GM12878 (cell line): Measurements from ENCODE around the gene OLFML2A. TPM values are rescaled to one million over a fixed set of nuclear protein-coding genes. Genes with fewer than 3 reads are reported as not detected.

Experiments
- ATAC-seq: fragments of 200-7000 bp; cut with Tn5 transposase; 3 replicates; pipeline ENCODE4 v1.9.1; 2020; ENCODE audit warnings: mild to moderate bottlenecking, moderate library complexity
- BruUV-seq: library from RNA; stranded (reverse); fragments of 400-500 nt; replicated peaks from 2 replicates; lab custom pipeline; 2021; lab: Mats Ljungman, UMichigan
- CTCF ChIA-PET: fragments of 300-600 bp; sonication (Branson Sonifier 250); formaldehyde crosslinking; extraction: SDS; loops from one replicate; lab custom pipeline; 2021; ENCODE audit warnings: inconsistent platforms; lab: Yijun Ruan, JAX
- POLR2A ChIA-PET: fragments of 350-600 bp; formaldehyde crosslinking; extraction: SDS; loops from one replicate; lab custom pipeline; 2021; ENCODE audit warnings: inconsistent platforms; lab: Charles Lee
- RAD21 ChIA-PET: fragments of 300-600 bp; sonication (Branson Sonifier 250); formaldehyde crosslinking; loops from one replicate; lab custom pipeline; 2023; ENCODE audit warnings: antibody characterized with exemption; ENCODE audit not compliant: unreplicated experiment; lab: Charles Lee
- SMC1A ChIA-PET: fragments of 300-600 bp; sonication (Branson Sonifier 250); formaldehyde crosslinking; loops from one replicate; lab custom pipeline; 2023; ENCODE audit not compliant: unreplicated experiment, uncharacterized antibody; lab: Charles Lee
- DNase-seq: peaks from one replicate; pipeline ENCODE4 v3.0.0-alpha.2; 2011; ENCODE audit warnings: low read depth, low spot score
- FAIRE-seq: peaks from 3 replicates; lab custom pipeline; 2011; peaks lifted over from hg19 to GRCh38; lab: Jason Lieb, UNC
- H2AFZ ChIP-seq: 2 replicates; pipeline ENCODE4 v1.6.0; 2011; ENCODE audit warnings: low read depth, low read length, control low read depth; ENCODE audit not compliant: control insufficient read depth
- H3K27ac ChIP-seq: 2 replicates; pipeline ENCODE4 v1.5.1; 2011; ENCODE audit warnings: control low read depth; ENCODE audit not compliant: control insufficient read depth, insufficient read depth
- H3K27me3 ChIP-seq, 2 experiments: replicated peaks in 1 of 2; 2 replicates each; pipeline versions ENCODE4 v1.6.0 to v1.6.1; 2011; ENCODE audit warnings: low read length in 1 of 2; ENCODE audit not compliant: control insufficient read depth in 2 of 2, insufficient read depth in 2 of 2
- H3K36me3 ChIP-seq, 2 experiments: 2 replicates each; pipeline ENCODE4 v1.5.1; 2011; ENCODE audit warnings: low read length in 1 of 2; ENCODE audit not compliant: control insufficient read depth in 2 of 2, insufficient read depth in 2 of 2
- H3K4me1 ChIP-seq: 2 replicates; pipeline ENCODE4 v1.6.1; 2011; ENCODE audit warnings: mild to moderate bottlenecking, low read length, moderate library complexity, mixed read lengths; ENCODE audit not compliant: control insufficient read depth, insufficient read depth
- H3K4me2 ChIP-seq: 2 replicates; pipeline ENCODE4 v1.6.0; 2011; ENCODE audit warnings: control low read depth; ENCODE audit not compliant: control insufficient read depth, insufficient read depth
- H3K4me3 ChIP-seq: fragments of 200-600 bp; sonication (generic); 2 replicates; pipeline ENCODE4 v1.5.1; 2016
- H3K79me2 ChIP-seq: 2 replicates; pipeline ENCODE4 v1.6.0; 2011; ENCODE audit warnings: low read length; ENCODE audit not compliant: control insufficient read depth, insufficient read depth
- H3K9ac ChIP-seq: 2 replicates; pipeline ENCODE4 v1.8.0; 2011; ENCODE audit warnings: low read length, control low read depth, mixed read lengths; ENCODE audit not compliant: control insufficient read depth, insufficient read depth
- H3K9me3 ChIP-seq: replicated peaks from 3 replicates; pipeline ENCODE4 v1.5.1; 2011; ENCODE audit warnings: mild to moderate bottlenecking, low read length; ENCODE audit not compliant: control insufficient read depth, insufficient read depth
- H4K20me1 ChIP-seq: 2 replicates; pipeline ENCODE4 v1.6.0; 2011; ENCODE audit not compliant: control insufficient read depth, insufficient read depth
- BCL11A ChIP-seq: IDR thresholded peaks from 2 replicates; pipeline ENCODE4 v1.6.1; 2011; ENCODE audit warnings: low read depth, low read length
- FOXK2 ChIP-seq: fragments of 450-650 bp; IDR thresholded peaks from 2 replicates; pipeline ENCODE4 v1.6.1; 2017; ENCODE audit warnings: mild to moderate bottlenecking, moderate library complexity
- HDAC6 ChIP-seq: fragments of 200-600 bp; sonication (generic); IDR thresholded peaks from one replicate; pipeline ENCODE4 v1.8.0; 2017; ENCODE audit warnings: antibody characterized with exemption; ENCODE audit not compliant: unreplicated experiment
- NBN ChIP-seq: fragments of 450-650 bp; IDR thresholded peaks from 2 replicates; pipeline ENCODE4 v1.6.1; 2016
- NFYB ChIP-seq: IDR thresholded peaks from 2 replicates; pipeline ENCODE4 v1.6.1; 2011; ENCODE audit warnings: low read depth, mild to moderate bottlenecking, low read length, improper control_type of control experiment, moderate library complexity; ENCODE audit not compliant: insufficient read depth
- POLR2AphosphoS5 ChIP-seq: IDR thresholded peaks from 2 replicates; pipeline ENCODE4 v1.6.1; 2011; ENCODE audit warnings: mild to moderate bottlenecking, low read length, inconsistent platforms
- RCOR1 ChIP-seq: conservative IDR thresholded peaks from 2 replicates; pipeline ENCODE4 v1.6.1; 2012; ENCODE audit warnings: low read depth, low read length, improper control_type of control experiment
- SREBF1 ChIP-seq: IDR thresholded peaks from 2 replicates; pipeline ENCODE4 v1.6.1; 2012; ENCODE audit warnings: mild to moderate bottlenecking, low read length
- WRNIP1 ChIP-seq: IDR thresholded peaks from 2 replicates; pipeline ENCODE4 v1.6.1; 2011; ENCODE audit warnings: low read depth, low read length, improper control_type of control experiment, borderline replicate concordance
- ZBED1 ChIP-seq: IDR thresholded peaks from 2 replicates; pipeline ENCODE4 v1.6.1; 2016; ENCODE audit warnings: borderline replicate concordance
- WGBS: methylation state at CpG from one replicate; pipeline ENCODE4 v1.1.6; 2016; ENCODE audit warnings: low lambda C conversion rate; ENCODE audit not compliant: insufficient replicate concordance, insufficient coverage; ENCODE audit errors: missing lambda C conversion rate; 5-methylcytosine and 5-hydroxymethylcytosine counted together
- in situ Hi-C: fragments of 300-500 bp; cut with MboI; formaldehyde crosslinking; loops from 9 replicates; pipeline ENCODE4 v1.14.3; 2018; ENCODE audit warnings: mixed read lengths
- intact Hi-C: fragments of 100-400 bp; cut with micrococcal nuclease; formaldehyde crosslinking; loops from one replicate; pipeline ENCODE4 v1.14.2; 2022; ENCODE audit not compliant: unreplicated experiment
- polyA plus RNA-seq, 11 experiments: library from polyadenylated mRNA; depleted of rRNA in 4 of 11; unstranded in 6 of 11; stranded (reverse) in 5 of 11; fragments of >200 nt; fragmentation: Nextera tagmentation in 4 of 11; fragmentation: Illumina TruSeq in 1 of 11; extraction: Ambion mirVana in 4 of 11; extraction: Trizol in 1 of 11; gene quantifications; 1 replicate in 1 of 11; 2 replicates in 10 of 11; pipeline versions ENCODE4 v1.2.1 to v1.2.3, GENCODE V29; 2011 to 2016; ENCODE audit warnings: inconsistent platforms in 2 of 11, missing spikeins in 2 of 11, low read depth in 1 of 11
- total RNA-seq, 4 experiments: library from RNA; depleted of rRNA in 3 of 4; stranded (reverse); fragments of >200 nt in 3 of 4; fragmentation: Illumina TruSeq in 1 of 4; extraction: Trizol in 1 of 4; gene quantifications; 2 replicates each; pipeline versions ENCODE4 v1.2.1 to v1.2.3, GENCODE V29; 2013 to 2021
- TF ChIP-seq, protein P1 (sequence below): fragments of 450-650 bp; conservative IDR thresholded peaks from 2 replicates; pipeline ENCODE4 v1.6.1; 2017; ENCODE audit warnings: mild to moderate bottlenecking, moderate library complexity
- TF ChIP-seq, protein P2 (sequence below): IDR thresholded peaks from 2 replicates; pipeline ENCODE4 v1.6.1; 2012; ENCODE audit warnings: improper control_type of control experiment, low read depth, low read length; ENCODE audit not compliant: insufficient replicate concordance
- TF ChIP-seq, protein P3 (sequence below): fragments of 450-650 bp; IDR thresholded peaks from 2 replicates; pipeline ENCODE4 v1.6.1; 2016; ENCODE audit warnings: mild to moderate bottlenecking
- TF ChIP-seq, protein P4 (sequence below): IDR thresholded peaks from 2 replicates; pipeline ENCODE4 v1.6.1; 2011; ENCODE audit warnings: low read depth, mild to moderate bottlenecking, low read length, moderate library complexity, borderline replicate concordance; ENCODE audit errors: extremely low read depth
- TF ChIP-seq, protein P5 (sequence below): IDR thresholded peaks from 2 replicates; pipeline ENCODE4 v1.6.1; 2011; ENCODE audit warnings: borderline replicate concordance, low read depth, mild to moderate bottlenecking, moderate library complexity, mixed read lengths, low read length; ENCODE audit not compliant: insufficient read depth; ENCODE audit errors: extremely low read length

OLFML2A gene
- total and polyA plus RNA-seq, 10 of the 15 experiments (the other 5 are each of a cell fraction or from before 2014, with no cell fraction given) = 0.02 to 0.13 (median 0.10) TPM; not detected in 4

DNA sequence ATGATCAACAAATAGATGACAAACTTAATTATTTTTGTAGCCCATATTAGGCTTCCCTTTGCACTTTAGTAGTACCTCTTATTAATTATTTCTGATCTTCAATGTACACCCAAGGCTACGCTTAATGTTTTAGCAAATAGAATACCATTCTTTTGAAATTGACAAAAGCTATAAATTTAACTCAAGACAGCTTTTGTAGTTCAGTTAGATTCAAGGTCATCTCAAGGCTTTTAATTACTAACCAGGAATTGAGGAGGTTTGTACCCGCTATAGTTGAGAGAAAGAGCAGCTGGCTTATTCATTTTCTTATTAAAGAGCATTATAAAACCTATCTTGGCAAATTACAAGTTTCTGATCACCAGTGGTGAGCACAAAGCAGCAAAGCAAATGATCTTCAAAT is 20.9 kb upstream of the OLFML2A start:
- H3K36me3 ChIP-seq = no peaks in the 10 kb centered on the region
- SMC1A ChIA-PET = interaction anchor here (1.0 to 1.1 kb wide), 2 partner anchors 12 to 42 kb away, joined by 3 to 4 read pairs; no protein-coding TSS in a partner anchor
- in situ Hi-C loops (no loop called here), intact Hi-C loops (no loop called here)
- H3K4me3 ChIP-seq = no peak overlapping the region
- 100% methylated on average over 2 of the region's 2 CpGs for WGBS
- BruUV-seq = no TSS peak
- H4K20me1 ChIP-seq = no peaks in the 10 kb centered on the region
- H3K4me1 ChIP-seq = peaks cover 14% of the 10 kb centered on the region
- RAD21 ChIA-PET = interaction anchor here (1.5 kb wide), 1 partner anchor 13 kb away, joined by 5 read pairs; no protein-coding TSS in a partner anchor
- CTCF ChIA-PET = interaction anchor here (0.9 to 13.9 kb wide), 5 partner anchors 10 to 148 kb away, joined by 3 to 181 read pairs (median 9); no protein-coding TSS in a partner anchor
- DNase-seq = no peak
- H2AFZ ChIP-seq = no peak overlapping the region
- no peak for ATAC-seq
- no peak overlapping the region for H3K4me2 ChIP-seq
- POLR2A ChIA-PET = no interaction called here
- H3K79me2 ChIP-seq = peaks cover 24% of the 10 kb centered on the region
- H3K27me3 ChIP-seq = no peaks in the 10 kb centered on the region
- no peak overlapping the region for H3K9ac ChIP-seq
- no peaks in the 10 kb centered on the region for H3K9me3 ChIP-seq
- no peak for FAIRE-seq
- H3K27ac ChIP-seq = no peak overlapping the region
- TF ChIP-seq, protein P1, sequence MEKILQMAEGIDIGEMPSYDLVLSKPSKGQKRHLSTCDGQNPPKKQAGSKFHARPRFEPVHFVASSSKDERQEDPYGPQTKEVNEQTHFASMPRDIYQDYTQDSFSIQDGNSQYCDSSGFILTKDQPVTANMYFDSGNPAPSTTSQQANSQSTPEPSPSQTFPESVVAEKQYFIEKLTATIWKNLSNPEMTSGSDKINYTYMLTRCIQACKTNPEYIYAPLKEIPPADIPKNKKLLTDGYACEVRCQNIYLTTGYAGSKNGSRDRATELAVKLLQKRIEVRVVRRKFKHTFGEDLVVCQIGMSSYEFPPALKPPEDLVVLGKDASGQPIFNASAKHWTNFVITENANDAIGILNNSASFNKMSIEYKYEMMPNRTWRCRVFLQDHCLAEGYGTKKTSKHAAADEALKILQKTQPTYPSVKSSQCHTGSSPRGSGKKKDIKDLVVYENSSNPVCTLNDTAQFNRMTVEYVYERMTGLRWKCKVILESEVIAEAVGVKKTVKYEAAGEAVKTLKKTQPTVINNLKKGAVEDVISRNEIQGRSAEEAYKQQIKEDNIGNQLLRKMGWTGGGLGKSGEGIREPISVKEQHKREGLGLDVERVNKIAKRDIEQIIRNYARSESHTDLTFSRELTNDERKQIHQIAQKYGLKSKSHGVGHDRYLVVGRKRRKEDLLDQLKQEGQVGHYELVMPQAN = no peak
- TF ChIP-seq FOXK2 = no peak
- TF ChIP-seq HDAC6 = no peak
- TF ChIP-seq RCOR1 = no peak
- TF ChIP-seq, protein P2, sequence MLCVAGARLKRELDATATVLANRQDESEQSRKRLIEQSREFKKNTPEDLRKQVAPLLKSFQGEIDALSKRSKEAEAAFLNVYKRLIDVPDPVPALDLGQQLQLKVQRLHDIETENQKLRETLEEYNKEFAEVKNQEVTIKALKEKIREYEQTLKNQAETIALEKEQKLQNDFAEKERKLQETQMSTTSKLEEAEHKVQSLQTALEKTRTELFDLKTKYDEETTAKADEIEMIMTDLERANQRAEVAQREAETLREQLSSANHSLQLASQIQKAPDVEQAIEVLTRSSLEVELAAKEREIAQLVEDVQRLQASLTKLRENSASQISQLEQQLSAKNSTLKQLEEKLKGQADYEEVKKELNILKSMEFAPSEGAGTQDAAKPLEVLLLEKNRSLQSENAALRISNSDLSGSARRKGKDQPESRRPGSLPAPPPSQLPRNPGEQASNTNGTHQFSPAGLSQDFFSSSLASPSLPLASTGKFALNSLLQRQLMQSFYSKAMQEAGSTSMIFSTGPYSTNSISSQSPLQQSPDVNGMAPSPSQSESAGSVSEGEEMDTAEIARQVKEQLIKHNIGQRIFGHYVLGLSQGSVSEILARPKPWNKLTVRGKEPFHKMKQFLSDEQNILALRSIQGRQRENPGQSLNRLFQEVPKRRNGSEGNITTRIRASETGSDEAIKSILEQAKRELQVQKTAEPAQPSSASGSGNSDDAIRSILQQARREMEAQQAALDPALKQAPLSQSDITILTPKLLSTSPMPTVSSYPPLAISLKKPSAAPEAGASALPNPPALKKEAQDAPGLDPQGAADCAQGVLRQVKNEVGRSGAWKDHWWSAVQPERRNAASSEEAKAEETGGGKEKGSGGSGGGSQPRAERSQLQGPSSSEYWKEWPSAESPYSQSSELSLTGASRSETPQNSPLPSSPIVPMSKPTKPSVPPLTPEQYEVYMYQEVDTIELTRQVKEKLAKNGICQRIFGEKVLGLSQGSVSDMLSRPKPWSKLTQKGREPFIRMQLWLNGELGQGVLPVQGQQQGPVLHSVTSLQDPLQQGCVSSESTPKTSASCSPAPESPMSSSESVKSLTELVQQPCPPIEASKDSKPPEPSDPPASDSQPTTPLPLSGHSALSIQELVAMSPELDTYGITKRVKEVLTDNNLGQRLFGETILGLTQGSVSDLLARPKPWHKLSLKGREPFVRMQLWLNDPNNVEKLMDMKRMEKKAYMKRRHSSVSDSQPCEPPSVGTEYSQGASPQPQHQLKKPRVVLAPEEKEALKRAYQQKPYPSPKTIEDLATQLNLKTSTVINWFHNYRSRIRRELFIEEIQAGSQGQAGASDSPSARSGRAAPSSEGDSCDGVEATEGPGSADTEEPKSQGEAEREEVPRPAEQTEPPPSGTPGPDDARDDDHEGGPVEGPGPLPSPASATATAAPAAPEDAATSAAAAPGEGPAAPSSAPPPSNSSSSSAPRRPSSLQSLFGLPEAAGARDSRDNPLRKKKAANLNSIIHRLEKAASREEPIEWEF = no peak
- no peak for TF ChIP-seq POLR2AphosphoS5
- TF ChIP-seq, protein P3, sequence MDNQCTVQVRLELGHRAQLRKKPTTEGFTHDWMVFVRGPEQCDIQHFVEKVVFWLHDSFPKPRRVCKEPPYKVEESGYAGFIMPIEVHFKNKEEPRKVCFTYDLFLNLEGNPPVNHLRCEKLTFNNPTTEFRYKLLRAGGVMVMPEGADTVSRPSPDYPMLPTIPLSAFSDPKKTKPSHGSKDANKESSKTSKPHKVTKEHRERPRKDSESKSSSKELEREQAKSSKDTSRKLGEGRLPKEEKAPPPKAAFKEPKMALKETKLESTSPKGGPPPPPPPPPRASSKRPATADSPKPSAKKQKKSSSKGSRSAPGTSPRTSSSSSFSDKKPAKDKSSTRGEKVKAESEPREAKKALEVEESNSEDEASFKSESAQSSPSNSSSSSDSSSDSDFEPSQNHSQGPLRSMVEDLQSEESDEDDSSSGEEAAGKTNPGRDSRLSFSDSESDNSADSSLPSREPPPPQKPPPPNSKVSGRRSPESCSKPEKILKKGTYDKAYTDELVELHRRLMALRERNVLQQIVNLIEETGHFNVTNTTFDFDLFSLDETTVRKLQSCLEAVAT = no peak
- TF ChIP-seq NBN = no peak
- TF ChIP-seq, protein P4, sequence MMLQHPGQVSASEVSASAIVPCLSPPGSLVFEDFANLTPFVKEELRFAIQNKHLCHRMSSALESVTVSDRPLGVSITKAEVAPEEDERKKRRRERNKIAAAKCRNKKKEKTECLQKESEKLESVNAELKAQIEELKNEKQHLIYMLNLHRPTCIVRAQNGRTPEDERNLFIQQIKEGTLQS = no peak
- TF ChIP-seq WRNIP1 = no peak
- TF ChIP-seq SREBF1 = no peak
- TF ChIP-seq, protein P5, sequence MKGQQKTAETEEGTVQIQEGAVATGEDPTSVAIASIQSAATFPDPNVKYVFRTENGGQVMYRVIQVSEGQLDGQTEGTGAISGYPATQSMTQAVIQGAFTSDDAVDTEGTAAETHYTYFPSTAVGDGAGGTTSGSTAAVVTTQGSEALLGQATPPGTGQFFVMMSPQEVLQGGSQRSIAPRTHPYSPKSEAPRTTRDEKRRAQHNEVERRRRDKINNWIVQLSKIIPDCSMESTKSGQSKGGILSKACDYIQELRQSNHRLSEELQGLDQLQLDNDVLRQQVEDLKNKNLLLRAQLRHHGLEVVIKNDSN = no peak
- TF ChIP-seq NFYB = no peak
- no peak for TF ChIP-seq ZBED1
- TF ChIP-seq BCL11A = no peak
